Neural cell (in vitro differentiated cells): ENCODE measurements around the gene KCNA3. TPM values are rescaled to one million over a fixed set of nuclear protein-coding genes. Genes with fewer than 3 reads are reported as not detected.

ENCODE experiments used
- H2AFZ ChIP-seq: fragments of 200-600, 300-800 bp; sonication (generic), shearing (Covaris generic); 2 replicates; pipeline ENCODE4 v1.6.0; 2014; ENCODE audit warnings: low read depth, mild to moderate bottlenecking, antibody characterized with exemption, low read length, moderate library complexity
- H3F3A ChIP-seq: fragments of 200-600 bp; shearing (Covaris generic); 2 replicates; pipeline ENCODE4 v1.6.1; 2016; ENCODE audit warnings: mild to moderate bottlenecking, moderate library complexity, mixed read lengths, antibody characterized with exemption, low read length; ENCODE audit not compliant: insufficient read depth, poor library complexity, severe bottlenecking
- H3K27ac ChIP-seq: fragments of 200-600, 300-800 bp; sonication (generic), shearing (Covaris generic); 2 replicates; pipeline ENCODE4 v1.5.1; 2014; ENCODE audit warnings: mild to moderate bottlenecking, low read length, moderate library complexity
- H3K27me3 ChIP-seq: fragments of 300-800, 200-600 bp; sonication (generic), shearing (Covaris generic); 2 replicates; pipeline ENCODE4 v1.6.0; 2014; ENCODE audit warnings: mild to moderate bottlenecking, low read depth, low read length, moderate library complexity; ENCODE audit not compliant: insufficient read depth
- H3K36me3 ChIP-seq: fragments of 300-800, 200-600 bp; sonication (generic), shearing (Covaris generic); 2 replicates; pipeline ENCODE4 v1.5.1; 2014; ENCODE audit warnings: mild to moderate bottlenecking, antibody characterized with exemption, low read length, moderate library complexity; ENCODE audit not compliant: insufficient read depth
- H3K4me2 ChIP-seq: fragments of 300-800, 200-600 bp; sonication (generic), shearing (Covaris generic); 2 replicates; pipeline ENCODE4 v1.6.0; 2014; ENCODE audit warnings: mild to moderate bottlenecking, low read length
- H3K4me3 ChIP-seq: fragments of 300-800, 200-600 bp; sonication (generic), shearing (Covaris generic); 2 replicates; pipeline ENCODE4 v1.5.1; 2014; ENCODE audit warnings: mild to moderate bottlenecking, low read length, moderate library complexity
- H3K79me2 ChIP-seq: fragments of 200-600 bp; shearing (Covaris generic); replicated peaks from 2 replicates; pipeline ENCODE4 v1.6.0; 2014; ENCODE audit warnings: mild to moderate bottlenecking, low read length, moderate library complexity; ENCODE audit not compliant: insufficient read depth
- H3K9ac ChIP-seq: fragments of 300-800, 200-600 bp; sonication (generic), shearing (Covaris generic); 2 replicates; pipeline ENCODE4 v1.6.1; 2016; ENCODE audit warnings: mild to moderate bottlenecking, low read length, mixed read lengths
- H3K9me2 ChIP-seq: fragments of 200-600 bp; shearing (Covaris generic); 2 replicates; pipeline ENCODE4 v1.6.1; 2016; ENCODE audit warnings: mild to moderate bottlenecking, low read length, mixed read lengths; ENCODE audit not compliant: insufficient read depth
- H3K9me3 ChIP-seq: fragments of 200-600, 300-800 bp; sonication (generic), shearing (Covaris generic); 2 replicates; pipeline ENCODE4 v1.6.1; 2016; ENCODE audit warnings: mild to moderate bottlenecking, mixed run types, low read length, moderate library complexity, mixed read lengths
- H4K20me1 ChIP-seq: fragments of 200-600 bp; shearing (Covaris generic); 2 replicates; pipeline ENCODE4 v1.6.1; 2016; ENCODE audit warnings: mild to moderate bottlenecking, mixed run types; ENCODE audit not compliant: insufficient read depth
- CTCF ChIP-seq: fragments of 450-650 bp; IDR thresholded peaks from 2 replicates; pipeline ENCODE4 v1.5.1; 2014; ENCODE audit warnings: antibody characterized with exemption, mild to moderate bottlenecking, moderate library complexity; ENCODE audit not compliant: poor library complexity, severe bottlenecking
- EP300 ChIP-seq: fragments of 450-650 bp; conservative IDR thresholded peaks from 2 replicates; pipeline ENCODE4 v1.6.1; 2014; ENCODE audit warnings: antibody characterized with exemption, mild to moderate bottlenecking, moderate library complexity; ENCODE audit not compliant: poor library complexity, severe bottlenecking
- EZH2 ChIP-seq: fragments of 200-600, 300-800 bp; shearing (Covaris generic), sonication (generic); IDR thresholded peaks from 2 replicates; pipeline ENCODE4 v1.6.1; 2014; ENCODE audit warnings: antibody characterized with exemption, low read length, borderline replicate concordance, mild to moderate bottlenecking; ENCODE audit not compliant: insufficient read depth, poor library complexity, severe bottlenecking
- MXI1 ChIP-seq: fragments of 450-650 bp; conservative IDR thresholded peaks from 2 replicates; pipeline ENCODE4 v1.6.1; 2014; ENCODE audit warnings: antibody characterized with exemption, mild to moderate bottlenecking; ENCODE audit not compliant: poor library complexity, severe bottlenecking
- POLR2AphosphoS5 ChIP-seq: IDR thresholded peaks from 2 replicates; pipeline ENCODE4 v1.6.1; 2012
- RAD21 ChIP-seq: fragments of 450-650 bp; conservative IDR thresholded peaks from 2 replicates; pipeline ENCODE4 v1.6.1; 2014; ENCODE audit warnings: antibody characterized with exemption, mild to moderate bottlenecking, moderate library complexity
- REST ChIP-seq: IDR thresholded peaks from 2 replicates; pipeline ENCODE4 v1.6.1; 2012; ENCODE audit warnings: borderline replicate concordance
- SMC3 ChIP-seq: fragments of 450-650 bp; conservative IDR thresholded peaks from 2 replicates; pipeline ENCODE4 v1.6.1; 2014; ENCODE audit warnings: antibody characterized with exemption, mild to moderate bottlenecking, moderate library complexity; ENCODE audit not compliant: poor library complexity
- TAF1 ChIP-seq: IDR thresholded peaks from 2 replicates; pipeline ENCODE4 v1.6.1; 2012; ENCODE audit warnings: low read depth
- polyA plus RNA-seq: library from polyadenylated mRNA; depleted of rRNA; stranded (reverse); fragments of >200 nt; gene quantifications from 2 replicates; pipeline ENCODE4 v1.2.3, GENCODE V29; 2014

The KCNA3 gene
- polyA plus RNA-seq, 1 donor from 2014 or later: 5.6 TPM

- Histone ChIP-seq H3K36me3 (no peaks in the 10 kb centered on the region), H3K4me3 (no peak overlapping the region), H3K27me3 (peaks cover 11% of the 10 kb centered on the region), H4K20me1 (no peaks in the 10 kb centered on the region), H3K9me3 (no peaks in the 10 kb centered on the region), H3K4me2 (no peak overlapping the region), H3K9me2 (no peaks in the 10 kb centered on the region), H3K27ac (no peak overlapping the region), H3F3A (no peaks in the 10 kb centered on the region), H3K9ac (no peak overlapping the region), H3K79me2 (peaks cover 10% of the 10 kb centered on the region), H2AFZ (no peak overlapping the region)
- no peak for TF ChIP-seq REST
- TF ChIP-seq MXI1: no peak
- no peak for TF ChIP-seq EZH2
- TF ChIP-seq TAF1: no peak
- no peak for TF ChIP-seq CTCF
- no peak for TF ChIP-seq POLR2AphosphoS5
- no peak for TF ChIP-seq RAD21
- no peak for TF ChIP-seq EP300
- no peak for TF ChIP-seq SMC3
Measured at GRCh38 chr1:110676970-110677369, 2.2 kb upstream of the KCNA3 start.

GRCh38 chr1:110675060-110675791, 486 bp upstream of the KCNA3 start:
- no peaks in the 10 kb centered on the region for H3F3A ChIP-seq
- TF ChIP-seq RAD21: no peak
- no peak for TF ChIP-seq TAF1
- no peak for TF ChIP-seq MXI1
- no peak for TF ChIP-seq SMC3
- TF ChIP-seq REST: no peak
- TF ChIP-seq POLR2AphosphoS5: no peak
- TF ChIP-seq EZH2: no peak
- no peak for TF ChIP-seq EP300
- no peak for TF ChIP-seq CTCF
- H3K4me2 ChIP-seq: peak overlapping the region; percentile 43
- peak overlapping the region; percentile 73 for H3K4me3 ChIP-seq
- peak overlapping the region; percentile 70 for H3K9ac ChIP-seq
- peak overlapping the region; percentile 50 for H3K27ac ChIP-seq
- no peaks in the 10 kb centered on the region for H3K9me2 ChIP-seq
- peaks cover 10% of the 10 kb centered on the region for H3K27me3 ChIP-seq
- H2AFZ ChIP-seq: no peak overlapping the region
- H3K36me3 ChIP-seq: no peaks in the 10 kb centered on the region
- peaks cover 19% of the 10 kb centered on the region for H3K79me2 ChIP-seq
- no peaks in the 10 kb centered on the region for H3K9me3 ChIP-seq
- H4K20me1 ChIP-seq: no peaks in the 10 kb centered on the region
